Kidney epithelial cell (primary cell): ENCODE measurements around the gene BTBD8. TPM values are rescaled to one million over a fixed set of nuclear protein-coding genes. Genes with fewer than 3 reads are reported as not detected.

ENCODE experiments used
- DNase-seq: peaks from one replicate; pipeline ENCODE4 v3.0.0-alpha.2; 2010; ENCODE audit warnings: low read depth
- H3K27me3 ChIP-seq: 2 replicates; pipeline ENCODE4 v1.6.0; 2011; ENCODE audit warnings: low read length; ENCODE audit not compliant: control insufficient read depth, insufficient read depth
- H3K36me3 ChIP-seq: 2 replicates; pipeline ENCODE4 v1.5.1; 2011; ENCODE audit warnings: low read length; ENCODE audit not compliant: control insufficient read depth, insufficient read depth
- H3K4me3 ChIP-seq: 2 replicates; pipeline ENCODE4 v1.5.1; 2011; ENCODE audit warnings: low read depth, mild to moderate bottlenecking, control low read depth, low read length
- CTCF ChIP-seq: IDR thresholded peaks from 2 replicates; pipeline ENCODE4 v1.5.1; 2011; ENCODE audit warnings: mild to moderate bottlenecking, moderate library complexity, low read length, control low read depth, inconsistent platforms; ENCODE audit not compliant: insufficient read depth, poor library complexity, severe bottlenecking
- total RNA-seq: library from RNA; depleted of rRNA; stranded (reverse); fragments of >200 nt; gene quantifications from 2 replicates; pipeline ENCODE4 v1.2.3, GENCODE V29; 2015

Gene BTBD8
- total RNA-seq, 1 donor from 2014 or later, result 3.3 TPM

- no peak for TF ChIP-seq CTCF
- Histone ChIP-seq H3K4me3 (no peak overlapping the region), H3K36me3 (no peaks in the 10 kb centered on the region), H3K27me3 (no peaks in the 10 kb centered on the region)
- DNase-seq, result no peak
Observed at GRCh38 chr1:92228401-92228800, 148.3 kb downstream of the BTBD8 start.

GRCh38 chr1:92230736-92231135, 150.6 kb downstream of the BTBD8 start:
- H3K36me3 ChIP-seq, result no peaks in the 10 kb centered on the region
- no peaks in the 10 kb centered on the region for H3K27me3 ChIP-seq
- TF ChIP-seq CTCF, result no peak
- H3K4me3 ChIP-seq, result no peak overlapping the region
- DNase-seq, result no peak

Other genes starting within 250 kb of the BTBD8 start
- 4.2 and 5.5 TPM in 2 replicates for gene TGFBR3, start 194.2 kb upstream of the BTBD8 start, total RNA-seq
- gene BRDT, start 130.9 kb upstream of the BTBD8 start, total RNA-seq, result not detected in 2 replicates
- gene EPHX4, start 50.4 kb upstream of the BTBD8 start, total RNA-seq, result 10.5 and 11.0 TPM in 2 replicates
- gene SETSIP, start 4.9 kb upstream of the BTBD8 start, total RNA-seq, result not detected in 2 replicates
- not detected in 2 replicates for gene C1orf146, start 137.6 kb downstream of the BTBD8 start, total RNA-seq
- 4.3 and 5.8 TPM in 2 replicates for gene GLMN, start 218.6 kb downstream of the BTBD8 start, total RNA-seq
- gene RPAP2, start 218.7 kb downstream of the BTBD8 start, total RNA-seq, result 5.3 and 18.7 TPM in 2 replicates